Panc1 (cell line): Measurements from ENCODE around the gene MYEOV. TPM values are rescaled to one million over a fixed set of nuclear protein-coding genes. Genes with fewer than 3 reads are reported as not detected.
A peak's percentile ranks its signal among the peaks of the same experiment; 100 is the strongest.

Source experiments
- ATAC-seq: fragments of 200-7000 bp; cut with Tn5 transposase; 2 replicates; pipeline ENCODE4 v1.9.1; 2020; ENCODE audit warnings: mild to moderate bottlenecking, moderate library complexity
- BruUV-seq: library from RNA; stranded (reverse); fragments of 400-500 nt; replicated peaks from 2 replicates; lab custom pipeline; 2021; lab: Mats Ljungman, UMichigan
- CTCF ChIA-PET: fragments of 300-600 bp; sonication (Branson Sonifier 250); formaldehyde crosslinking; loops from one replicate; lab custom pipeline; 2022; ENCODE audit warnings: antibody characterized with exemption; lab: Charles Lee
- POLR2A ChIA-PET: fragments of 300-600 bp; sonication (Branson Sonifier 250); formaldehyde crosslinking; loops from one replicate; lab custom pipeline; 2022; ENCODE audit warnings: antibody characterized with exemption; lab: Charles Lee
- DNase-seq: peaks from one replicate; pipeline ENCODE4 v3.0.0-alpha.2; 2010; ENCODE audit warnings: low read depth, low spot score
- H3K27ac ChIP-seq: 2 replicates; pipeline ENCODE4 v1.5.1; 2011; ENCODE audit warnings: mild to moderate bottlenecking, low read length, inconsistent platforms
- H3K27me3 ChIP-seq: fragments of 200-500 bp; sonication (Bioruptor generic); 2 replicates; pipeline ENCODE4 v1.6.0; 2014; ENCODE audit warnings: low read length, inconsistent platforms; ENCODE audit not compliant: control insufficient read depth, insufficient read depth
- H3K36me3 ChIP-seq: fragments of 200-500 bp; sonication (Bioruptor generic); 2 replicates; pipeline ENCODE4 v1.5.1; 2014; ENCODE audit warnings: inconsistent platforms, mild to moderate bottlenecking, low read length, moderate library complexity; ENCODE audit not compliant: control insufficient read depth, insufficient read depth
- H3K4me1 ChIP-seq: 2 replicates; pipeline ENCODE4 v1.5.1; 2011; ENCODE audit warnings: inconsistent platforms, mild to moderate bottlenecking, low read length, moderate library complexity; ENCODE audit not compliant: control insufficient read depth, insufficient read depth
- H3K4me3 ChIP-seq, 2 experiments: 2 replicates each; pipeline ENCODE4 v1.5.1; 2011 to 2012; ENCODE audit warnings: low read depth in 2 of 2, low read length in 2 of 2, mild to moderate bottlenecking in 2 of 2, inconsistent platforms in 1 of 2, moderate library complexity in 1 of 2
- H3K9me3 ChIP-seq: fragments of 200-500 bp; sonication (Bioruptor generic); 2 replicates; pipeline ENCODE4 v1.5.1; 2014; ENCODE audit warnings: low read depth, mild to moderate bottlenecking, inconsistent platforms, low read length, moderate library complexity; ENCODE audit not compliant: control insufficient read depth, insufficient read depth
- CTCF ChIP-seq: fragments of 450-650 bp; IDR thresholded peaks from 2 replicates; pipeline ENCODE4 v1.5.1; 2017; ENCODE audit warnings: mild to moderate bottlenecking
- POLR2AphosphoS5 ChIP-seq: IDR thresholded peaks from 2 replicates; pipeline ENCODE4 v1.6.1; 2012; ENCODE audit warnings: mild to moderate bottlenecking, low read depth, low read length, moderate library complexity
- REST ChIP-seq, 2 experiments: IDR thresholded peaks; 2 replicates each; pipeline ENCODE4 v1.6.1; 2011 to 2012; ENCODE audit warnings: low read depth in 2 of 2, control low read depth in 1 of 2, low read length in 1 of 2, mild to moderate bottlenecking in 1 of 2, moderate library complexity in 1 of 2; ENCODE audit not compliant: insufficient read depth in 1 of 2
- SIN3A ChIP-seq: IDR thresholded peaks from 2 replicates; pipeline ENCODE4 v1.6.1; 2012; ENCODE audit warnings: low read depth, mild to moderate bottlenecking, low read length, moderate library complexity, borderline replicate concordance; ENCODE audit not compliant: insufficient read depth
- TCF7L2 ChIP-seq: IDR thresholded peaks from 2 replicates; pipeline ENCODE4 v1.6.1; 2011; ENCODE audit warnings: mild to moderate bottlenecking, low read depth, low read length, inconsistent platforms
- in situ Hi-C: cut with HindIII; loops from 2 replicates; pipeline ENCODE4 v1.10.0; 2016; ENCODE audit warnings: low sequenced_read_pairs, low pct_unique_long_range_greater_than_20kb
- intact Hi-C: fragments of 100-400 bp; cut with micrococcal nuclease; formaldehyde crosslinking; loops from one replicate; pipeline ENCODE4 v1.10.0; 2022; ENCODE audit not compliant: unreplicated experiment
- total RNA-seq: library from RNA; stranded (reverse); gene quantifications from one replicate; pipeline ENCODE4 v1.2.1, GENCODE V29; 2021; ENCODE audit not compliant: unreplicated experiment

MYEOV gene
- total RNA-seq, 1 experiment from 2014 or later, result 69.8 TPM

- ATAC-seq (no peak), DNase-seq (no peak)
- no peaks in the 10 kb centered on the region for H3K27me3 ChIP-seq
- intact Hi-C loops (no loop called here), in situ Hi-C loops (no loop called here)
- ChIA-PET POLR2A (no interaction called here), CTCF (no interaction called here)
- no peak for TF ChIP-seq POLR2AphosphoS5
- no peak for TF ChIP-seq TCF7L2
- no peak for TF ChIP-seq CTCF
- no peak for TF ChIP-seq SIN3A
- TF ChIP-seq REST (IDR thresholded peaks at IDR 0.05; ENCODE audit: insufficient read depth in 1 of 2, low read depth in 2 of 2, low read length in 1 of 2), result no peak
- BruUV-seq, result no TSS peak
- 0 out of 2 replicates have a peak, but pooled peaks cover 3% of the 10 kb centered on the region for H3K9me3 ChIP-seq
- no peak overlapping the region; the same call in 1 of the 2 replicates for H3K27ac ChIP-seq
- H3K4me1 ChIP-seq, result peaks cover 28% of the 10 kb centered on the region
- no peaks in the 10 kb centered on the region for H3K36me3 ChIP-seq
- no peak overlapping the region for H3K4me3 ChIP-seq
Observed at GRCh38 chr11:69280451-69280850, 13.5 kb upstream of the MYEOV start.

GRCh38 chr11:69280994-69281393, 13.0 kb upstream of the MYEOV start:
- H3K4me1 ChIP-seq, result peaks cover 28% of the 10 kb centered on the region
- peak overlapping the region; percentile 68 for H3K27ac ChIP-seq
- H3K4me3 ChIP-seq, result no peak overlapping the region
- H3K27me3 ChIP-seq, result no peaks in the 10 kb centered on the region
- intact Hi-C loops, result no loop called here
- H3K9me3 ChIP-seq, result 0 out of 2 replicates have a peak, but pooled peaks cover 3% of the 10 kb centered on the region
- BruUV-seq, result no TSS peak
- ATAC-seq, result peak; percentile 76
- POLR2A ChIA-PET, result no interaction called here
- no peak for TF ChIP-seq SIN3A
- no peak for TF ChIP-seq CTCF
- TF ChIP-seq POLR2AphosphoS5, result no peak
- TF ChIP-seq REST (IDR thresholded peaks at IDR 0.05; ENCODE audit: insufficient read depth in 1 of 2, low read depth in 2 of 2, low read length in 1 of 2), result no peak
- TF ChIP-seq TCF7L2, result no peak
- no peak for DNase-seq
- in situ Hi-C loops, result no loop called here
- H3K36me3 ChIP-seq, result no peaks in the 10 kb centered on the region
- CTCF ChIA-PET, result no interaction called here
